GM12878 (cell line): ENCODE results near the gene PRKCI.

Experiments
- CTCF ChIP-seq, 3 experiments: IDR thresholded peaks in 2 of 3; conservative IDR thresholded peaks in 1 of 3; 2 replicates each; pipeline ENCODE4 v1.5.1; 2011; ENCODE audit warnings: low read depth in 3 of 3, low read length in 3 of 3, mild to moderate bottlenecking in 3 of 3, control low read depth in 2 of 3, moderate library complexity in 2 of 3, inconsistent platforms in 1 of 3, mixed read lengths in 1 of 3; ENCODE audit not compliant: control insufficient read depth in 2 of 3, insufficient read depth in 1 of 3; ENCODE audit errors: extremely low read depth in 1 of 3
- EGR1 ChIP-seq, 2 experiments: IDR thresholded peaks; 1 replicate in 1 of 2; 2 replicates in 1 of 2; pipeline ENCODE4 v1.6.1; 2011 to 2012; ENCODE audit warnings: low read depth in 2 of 2, low read length in 2 of 2, borderline replicate concordance in 1 of 2, mild to moderate bottlenecking in 1 of 2, moderate library complexity in 1 of 2
- ETV6 ChIP-seq, 2 experiments: fragments of 450-650 bp in 1 of 2; IDR thresholded peaks in 1 of 2; conservative IDR thresholded peaks in 1 of 2; 2 replicates each; pipeline ENCODE4 v1.6.1; 2014; ENCODE audit warnings: antibody characterized with exemption in 1 of 2, borderline replicate concordance in 1 of 2, low read depth in 1 of 2, mild to moderate bottlenecking in 1 of 2, moderate library complexity in 1 of 2
- EZH2 ChIP-seq: IDR thresholded peaks from 2 replicates; pipeline ENCODE4 v1.6.1; 2012; ENCODE audit warnings: low read depth, mild to moderate bottlenecking, control low read depth, inconsistent platforms, low read length, borderline replicate concordance; ENCODE audit not compliant: control insufficient read depth
- IRF4 ChIP-seq: IDR thresholded peaks from 2 replicates; pipeline ENCODE4 v1.6.1; 2011; ENCODE audit warnings: low read depth, low read length
- LARP7 ChIP-seq: fragments of 450-650 bp; IDR thresholded peaks from 2 replicates; pipeline ENCODE4 v1.6.1; 2017; ENCODE audit warnings: mild to moderate bottlenecking
- MTA3 ChIP-seq: IDR thresholded peaks from 2 replicates; pipeline ENCODE4 v1.6.1; 2012; ENCODE audit warnings: low read length, inconsistent platforms, borderline replicate concordance
- NR2C2 ChIP-seq: IDR thresholded peaks from 2 replicates; pipeline ENCODE4 v1.6.1; 2011; ENCODE audit warnings: borderline replicate concordance, low read depth; ENCODE audit not compliant: control insufficient read depth, insufficient read length
- POLR2A ChIP-seq: IDR thresholded peaks from 2 replicates; pipeline ENCODE4 v1.6.1; 2011; ENCODE audit warnings: low read depth, mild to moderate bottlenecking, low read length
- POU2F2 ChIP-seq: IDR thresholded peaks from 3 replicates; pipeline ENCODE4 v1.6.1; 2011; ENCODE audit warnings: low read depth, mild to moderate bottlenecking, low read length, borderline replicate concordance
- ZNF207 ChIP-seq: fragments of 450-650 bp; IDR thresholded peaks from 2 replicates; pipeline ENCODE4 v1.6.1; 2014; ENCODE audit warnings: antibody characterized with exemption, mild to moderate bottlenecking, borderline replicate concordance
- TF ChIP-seq, protein P1 (sequence below): IDR thresholded peaks from 2 replicates; pipeline ENCODE4 v1.6.1; 2011; ENCODE audit warnings: low read depth, low read length, improper control_type of control experiment, borderline replicate concordance
- TF ChIP-seq, protein P2 (sequence below): IDR thresholded peaks from 2 replicates; pipeline ENCODE4 v1.6.1; 2012; ENCODE audit warnings: low read depth, low read length, improper control_type of control experiment
- TF ChIP-seq, protein P3 (sequence below): IDR thresholded peaks from 2 replicates; pipeline ENCODE4 v1.6.1; 2012; ENCODE audit warnings: mild to moderate bottlenecking, low read depth, low read length

DNA sequence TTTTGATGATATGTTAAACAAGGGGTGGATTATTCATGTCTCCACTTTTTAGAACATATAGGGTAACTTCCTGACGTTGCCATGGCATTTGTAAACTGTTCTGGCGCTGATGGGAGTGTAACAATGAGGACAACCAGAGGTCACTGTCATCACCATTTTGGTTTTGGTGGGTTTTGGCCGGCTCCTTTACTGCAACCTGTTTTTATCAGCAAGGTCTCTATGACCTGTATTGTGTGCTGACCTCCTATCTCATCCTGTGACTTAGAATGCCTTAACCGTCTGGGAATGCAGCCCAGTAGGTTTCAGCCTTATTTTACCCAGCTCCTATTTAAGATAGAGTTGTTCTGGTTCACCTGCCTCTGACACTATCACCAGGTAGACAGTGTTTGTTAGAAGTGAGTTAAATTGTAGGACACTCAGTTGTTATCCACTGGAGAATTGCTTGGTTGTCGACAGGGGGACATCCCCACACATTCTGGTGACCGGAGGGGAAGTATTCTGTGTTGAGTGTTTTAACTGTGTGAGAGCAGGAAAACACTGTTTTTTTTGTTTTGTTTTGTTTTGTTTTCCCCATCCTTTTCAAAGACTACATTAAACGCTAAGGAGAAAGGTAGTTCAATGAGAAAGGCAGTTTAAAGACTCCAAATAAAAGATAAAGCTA, 98.4 kb downstream of the PRKCI start:
- TF ChIP-seq NR2C2 (no peak), POU2F2 (no peak), CTCF (IDR thresholded peaks at IDR 0.05 in 2 of 3, conservative IDR thresholded peaks at IDR 0.05 in 1 of 3; ENCODE audit: control insufficient read depth in 2 of 3, extremely low read depth in 1 of 3, insufficient read depth in 1 of 3, low read depth in 3 of 3, low read length in 3 of 3) (no peak), MTA3 (no peak), IRF4 (no peak), ZNF207 (no peak), LARP7 (no peak), EGR1 (IDR thresholded peaks at IDR 0.05; ENCODE audit: borderline replicate concordance in 1 of 2, low read depth in 2 of 2, low read length in 2 of 2) (no peak), EZH2 (no peak), ETV6 (conservative IDR thresholded peaks at IDR 0.05 in 1 of 2, IDR thresholded peaks at IDR 0.05 in 1 of 2; ENCODE audit: borderline replicate concordance in 1 of 2, low read depth in 1 of 2) (no peak), POLR2A (no peak)
- TF ChIP-seq, protein P1, sequence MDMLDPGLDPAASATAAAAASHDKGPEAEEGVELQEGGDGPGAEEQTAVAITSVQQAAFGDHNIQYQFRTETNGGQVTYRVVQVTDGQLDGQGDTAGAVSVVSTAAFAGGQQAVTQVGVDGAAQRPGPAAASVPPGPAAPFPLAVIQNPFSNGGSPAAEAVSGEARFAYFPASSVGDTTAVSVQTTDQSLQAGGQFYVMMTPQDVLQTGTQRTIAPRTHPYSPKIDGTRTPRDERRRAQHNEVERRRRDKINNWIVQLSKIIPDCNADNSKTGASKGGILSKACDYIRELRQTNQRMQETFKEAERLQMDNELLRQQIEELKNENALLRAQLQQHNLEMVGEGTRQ = no peak
- TF ChIP-seq, protein P2, sequence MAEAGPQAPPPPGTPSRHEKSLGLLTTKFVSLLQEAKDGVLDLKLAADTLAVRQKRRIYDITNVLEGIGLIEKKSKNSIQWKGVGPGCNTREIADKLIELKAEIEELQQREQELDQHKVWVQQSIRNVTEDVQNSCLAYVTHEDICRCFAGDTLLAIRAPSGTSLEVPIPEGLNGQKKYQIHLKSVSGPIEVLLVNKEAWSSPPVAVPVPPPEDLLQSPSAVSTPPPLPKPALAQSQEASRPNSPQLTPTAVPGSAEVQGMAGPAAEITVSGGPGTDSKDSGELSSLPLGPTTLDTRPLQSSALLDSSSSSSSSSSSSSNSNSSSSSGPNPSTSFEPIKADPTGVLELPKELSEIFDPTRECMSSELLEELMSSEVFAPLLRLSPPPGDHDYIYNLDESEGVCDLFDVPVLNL = no peak
- TF ChIP-seq, protein P3, sequence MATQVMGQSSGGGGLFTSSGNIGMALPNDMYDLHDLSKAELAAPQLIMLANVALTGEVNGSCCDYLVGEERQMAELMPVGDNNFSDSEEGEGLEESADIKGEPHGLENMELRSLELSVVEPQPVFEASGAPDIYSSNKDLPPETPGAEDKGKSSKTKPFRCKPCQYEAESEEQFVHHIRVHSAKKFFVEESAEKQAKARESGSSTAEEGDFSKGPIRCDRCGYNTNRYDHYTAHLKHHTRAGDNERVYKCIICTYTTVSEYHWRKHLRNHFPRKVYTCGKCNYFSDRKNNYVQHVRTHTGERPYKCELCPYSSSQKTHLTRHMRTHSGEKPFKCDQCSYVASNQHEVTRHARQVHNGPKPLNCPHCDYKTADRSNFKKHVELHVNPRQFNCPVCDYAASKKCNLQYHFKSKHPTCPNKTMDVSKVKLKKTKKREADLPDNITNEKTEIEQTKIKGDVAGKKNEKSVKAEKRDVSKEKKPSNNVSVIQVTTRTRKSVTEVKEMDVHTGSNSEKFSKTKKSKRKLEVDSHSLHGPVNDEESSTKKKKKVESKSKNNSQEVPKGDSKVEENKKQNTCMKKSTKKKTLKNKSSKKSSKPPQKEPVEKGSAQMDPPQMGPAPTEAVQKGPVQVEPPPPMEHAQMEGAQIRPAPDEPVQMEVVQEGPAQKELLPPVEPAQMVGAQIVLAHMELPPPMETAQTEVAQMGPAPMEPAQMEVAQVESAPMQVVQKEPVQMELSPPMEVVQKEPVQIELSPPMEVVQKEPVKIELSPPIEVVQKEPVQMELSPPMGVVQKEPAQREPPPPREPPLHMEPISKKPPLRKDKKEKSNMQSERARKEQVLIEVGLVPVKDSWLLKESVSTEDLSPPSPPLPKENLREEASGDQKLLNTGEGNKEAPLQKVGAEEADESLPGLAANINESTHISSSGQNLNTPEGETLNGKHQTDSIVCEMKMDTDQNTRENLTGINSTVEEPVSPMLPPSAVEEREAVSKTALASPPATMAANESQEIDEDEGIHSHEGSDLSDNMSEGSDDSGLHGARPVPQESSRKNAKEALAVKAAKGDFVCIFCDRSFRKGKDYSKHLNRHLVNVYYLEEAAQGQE = no peak
